GM19463 (cell line): ENCODE results near the gene NSDHL.
"Not testable (repeated sequence)": the region's sequence is repeated elsewhere in the genome, so short reads cannot be mapped to it uniquely, and the experiment has no call there.

Experiments used
- ATAC-seq: cut with Tn5 transposase; IDR thresholded peaks from one replicate; pipeline ENCODE4 v1.9.1; 2021; ENCODE audit warnings: mild to moderate bottlenecking, moderate library complexity; ENCODE audit not compliant: unreplicated experiment

Gene NSDHL

GRCh38 chrX:152830312-152831305 lies at the start of gene NSDHL, which contains the start of gene CETN2:
Gene NSDHL, plus strand, starts transcription at chrX:152831063. Its CDS starts 15,262 bp downstream, at chrX:152846325.
Gene CETN2, minus strand, starts transcription at chrX:152830757. Its CDS starts 47 bp downstream, at chrX:152830710.
- ATAC-seq, result peak; percentile 98

GRCh38 chrX:152787062-152787461 lies 43.8 kb upstream of the NSDHL start:
- peak; percentile 93 for ATAC-seq

GRCh38 chrX:152798945-152799344 lies 31.9 kb upstream of the NSDHL start:
- no peak for ATAC-seq

GRCh38 chrX:152806035-152806434 lies 24.8 kb upstream of the NSDHL start:
- ATAC-seq, result no peak

- no peak for ATAC-seq
These were observed 20.5 kb upstream of the NSDHL start for GRCh38 chrX:152810403-152810802.

GRCh38 chrX:152813206-152813605 lies 17.7 kb upstream of the NSDHL start:
- ATAC-seq, result no peak

GRCh38 chrX:152814048-152814447 lies 16.8 kb upstream of the NSDHL start:
- ATAC-seq, result no peak

- ATAC-seq, result no peak
These were observed 13.6 kb upstream of the NSDHL start for GRCh38 chrX:152817078-152817764.

- no peak for ATAC-seq
These were observed 12.5 kb upstream of the NSDHL start for GRCh38 chrX:152818356-152818755.

- no peak for ATAC-seq
These were observed 11.6 kb upstream of the NSDHL start for GRCh38 chrX:152819266-152819665.

- ATAC-seq, result no peak
These were observed 11.1 kb upstream of the NSDHL start for GRCh38 chrX:152819732-152820131.

GRCh38 chrX:152821145-152821765 lies 9.6 kb upstream of the NSDHL start:
- ATAC-seq, result no peak

GRCh38 chrX:152822383-152823086 lies 8.3 kb upstream of the NSDHL start:
- ATAC-seq, result no peak

- no peak for ATAC-seq
These were observed 7.2 kb upstream of the NSDHL start for GRCh38 chrX:152823657-152824056.

- no peak for ATAC-seq
These were observed 6.0 kb upstream of the NSDHL start for GRCh38 chrX:152824841-152825374.

- no peak for ATAC-seq
These were observed 528 bp downstream of the NSDHL start for GRCh38 chrX:152831391-152831790.

GRCh38 chrX:152832520-152832919 lies 1.7 kb downstream of the NSDHL start:
- no peak for ATAC-seq

GRCh38 chrX:152833378-152833777 lies 2.5 kb downstream of the NSDHL start:
- no peak for ATAC-seq

- ATAC-seq, result not testable (repeated sequence)
These were observed 4.6 kb downstream of the NSDHL start for GRCh38 chrX:152835470-152835869.

GRCh38 chrX:152842772-152843338 lies 12.0 kb downstream of the NSDHL start:
- no peak for ATAC-seq
